A549 (cell line): ENCODE measurements around the gene H2BK1. TPM values are rescaled to one million over a fixed set of nuclear protein-coding genes. Genes with fewer than 3 reads are reported as not detected.

ENCODE experiments used
- ATAC-seq, 2 experiments: fragments of 200-7000 bp in 1 of 2; fragments of >200 bp in 1 of 2; cut with Nextera tagmentation in 1 of 2; cut with Tn5 transposase in 1 of 2; 3 replicates each; pipeline versions ENCODE4 v1.8.0 to v1.9.1; 2018 to 2020; ENCODE audit warnings: mild to moderate bottlenecking in 1 of 2, moderate library complexity in 1 of 2
- CTCF ChIA-PET: fragments of 300-600 bp; sonication (Branson Sonifier 250); formaldehyde crosslinking; extraction: SDS; loops from one replicate; lab custom pipeline; 2021; ENCODE audit warnings: antibody characterized with exemption, inconsistent platforms; lab: Yijun Ruan, JAX
- POLR2A ChIA-PET: fragments of 350-600 bp; formaldehyde crosslinking; extraction: SDS; loops from one replicate; lab custom pipeline; 2021; ENCODE audit warnings: antibody characterized with exemption, inconsistent platforms; lab: Yijun Ruan, JAX
- DNase-seq, 2 experiments: peaks; one replicate each; pipeline versions ENCODE4 v3.0.0 to v3.0.0-alpha.2; 2011 to 2016; ENCODE audit warnings: low read depth in 1 of 2, low spot score in 1 of 2
- FAIRE-seq: peaks from 2 replicates; lab custom pipeline; 2011; peaks lifted over from hg19 to GRCh38; lab: Jason Lieb, UNC
- H3K27ac ChIP-seq, 2 experiments: fragments of >200 bp; sonication (Bioruptor Twin); formaldehyde crosslinking; 3 replicates each; pipeline ENCODE4 v1.5.1; 2016 to 2017
- H3K4me1 ChIP-seq: fragments of >200 bp; sonication (Bioruptor Twin); formaldehyde crosslinking; 3 replicates; pipeline ENCODE4 v1.6.1; 2016
- H3K4me2 ChIP-seq: fragments of >200 bp; sonication (Bioruptor Twin); formaldehyde crosslinking; 3 replicates; pipeline ENCODE4 v1.6.1; 2016
- H3K4me3 ChIP-seq: fragments of >200 bp; sonication (Bioruptor Twin); formaldehyde crosslinking; 3 replicates; pipeline ENCODE4 v1.5.1; 2016
- H3K9me3 ChIP-seq: fragments of >200 bp; sonication (Bioruptor Twin); formaldehyde crosslinking; 3 replicates; pipeline ENCODE4 v1.6.1; 2016
- BCL3 ChIP-seq: fragments of >200 bp; sonication (Bioruptor Twin); formaldehyde crosslinking; IDR thresholded peaks from 3 replicates; pipeline ENCODE4 v1.6.1; 2016
- CEBPB ChIP-seq, 2 experiments: fragments of >200 bp in 1 of 2; sonication (Bioruptor Twin) in 1 of 2; formaldehyde crosslinking in 1 of 2; IDR thresholded peaks; 2 replicates each; pipeline ENCODE4 v1.6.1; 2012 to 2016
- EHF ChIP-seq: fragments of 250-450 bp; sonication (Bioruptor Pico); IDR thresholded peaks from 2 replicates; pipeline ENCODE4 v1.5.0; 2020; ENCODE audit warnings: mild to moderate bottlenecking
- ELK1 ChIP-seq: fragments of 150-350 bp; IDR thresholded peaks from 2 replicates; pipeline ENCODE4 v1.6.1; 2014; ENCODE audit warnings: low read depth, mild to moderate bottlenecking, low read length
- HOXB13 ChIP-seq: fragments of 250-450 bp; sonication (Bioruptor Pico); IDR thresholded peaks from 2 replicates; pipeline ENCODE4 v1.5.0; 2020; ENCODE audit warnings: low read depth, mild to moderate bottlenecking, moderate library complexity
- JUN ChIP-seq, 2 experiments: fragments of >200 bp; sonication (Bioruptor Twin); formaldehyde crosslinking; IDR thresholded peaks; 2 replicates in 1 of 2; 3 replicates in 1 of 2; pipeline ENCODE4 v1.6.1; 2016 to 2017
- JUNB ChIP-seq: fragments of >200 bp; sonication (Bioruptor Twin); formaldehyde crosslinking; IDR thresholded peaks from 2 replicates; pipeline ENCODE4 v1.6.1; 2016
- KDM5A ChIP-seq: fragments of 200-600 bp; sonication (generic); IDR thresholded peaks from 2 replicates; pipeline ENCODE4 v1.6.1; 2016; ENCODE audit warnings: antibody characterized with exemption, mild to moderate bottlenecking
- NFE2L2 ChIP-seq: fragments of 150-350 bp; conservative IDR thresholded peaks from 2 replicates; pipeline ENCODE4 v1.6.1; 2014; ENCODE audit warnings: low read length
- POLR2A ChIP-seq: IDR thresholded peaks from 2 replicates; pipeline ENCODE4 v1.6.1; 2012; ENCODE audit warnings: mild to moderate bottlenecking, low read length
- RCOR1 ChIP-seq: fragments of 150-350 bp; IDR thresholded peaks from 2 replicates; pipeline ENCODE4 v1.6.1; 2014; ENCODE audit warnings: antibody characterized with exemption, low read length, low read depth
- RNF2 ChIP-seq: fragments of 200-600 bp; sonication (generic); IDR thresholded peaks from 2 replicates; pipeline ENCODE4 v1.6.1; 2016; ENCODE audit warnings: low read depth, mild to moderate bottlenecking, antibody characterized with exemption, moderate library complexity, borderline replicate concordance
- SMC3 ChIP-seq: fragments of >200 bp; sonication (Bioruptor Twin); formaldehyde crosslinking; IDR thresholded peaks from 3 replicates; pipeline ENCODE4 v1.6.1; 2018; ENCODE audit warnings: inconsistent platforms
- WGBS: methylation state at CpG from one replicate; pipeline ENCODE4 v1.1.6; 2017; ENCODE audit errors: missing lambda C conversion rate; 5-methylcytosine and 5-hydroxymethylcytosine counted together
- polyA plus RNA-seq, 4 experiments: library from polyadenylated mRNA; depleted of rRNA in 3 of 4; stranded (reverse); fragments of >200 nt; fragmentation: RNase III in 1 of 4; extraction: RNeasy Plus Mini Kit Qiagen cat#74134 plus additional on column Dnase treatment in 1 of 4; gene quantifications; 2 replicates in 3 of 4; 3 replicates in 1 of 4; pipeline ENCODE4 v1.2.3, GENCODE V29; 2011 to 2017
- TF ChIP-seq, protein P1 (sequence below): fragments of >200 bp; sonication (Bioruptor Twin); formaldehyde crosslinking; IDR thresholded peaks from 3 replicates; pipeline ENCODE4 v1.5.1; 2016
- TF ChIP-seq, protein P2 (sequence below): IDR thresholded peaks from 2 replicates; pipeline ENCODE4 v1.6.1; 2012

Gene H2BK1
- polyA plus RNA-seq, 2 of the 4 experiments (the other 2 are of a cell fraction) = not detected

- H3K27ac ChIP-seq = peak overlapping the region in 1 of 2 experiments; percentile 94; a peak in 3 of 6 replicates
- CTCF ChIA-PET = interaction anchor here (0.7 to 1.8 kb wide), 6 partner anchors 8 to 139 kb away, joined by 3 to 6 read pairs (median 4); no protein-coding TSS in a partner anchor
- no peak for TF ChIP-seq KDM5A
- no peak for TF ChIP-seq NFE2L2
- no peak for TF ChIP-seq ELK1
- TF ChIP-seq, protein P1, sequence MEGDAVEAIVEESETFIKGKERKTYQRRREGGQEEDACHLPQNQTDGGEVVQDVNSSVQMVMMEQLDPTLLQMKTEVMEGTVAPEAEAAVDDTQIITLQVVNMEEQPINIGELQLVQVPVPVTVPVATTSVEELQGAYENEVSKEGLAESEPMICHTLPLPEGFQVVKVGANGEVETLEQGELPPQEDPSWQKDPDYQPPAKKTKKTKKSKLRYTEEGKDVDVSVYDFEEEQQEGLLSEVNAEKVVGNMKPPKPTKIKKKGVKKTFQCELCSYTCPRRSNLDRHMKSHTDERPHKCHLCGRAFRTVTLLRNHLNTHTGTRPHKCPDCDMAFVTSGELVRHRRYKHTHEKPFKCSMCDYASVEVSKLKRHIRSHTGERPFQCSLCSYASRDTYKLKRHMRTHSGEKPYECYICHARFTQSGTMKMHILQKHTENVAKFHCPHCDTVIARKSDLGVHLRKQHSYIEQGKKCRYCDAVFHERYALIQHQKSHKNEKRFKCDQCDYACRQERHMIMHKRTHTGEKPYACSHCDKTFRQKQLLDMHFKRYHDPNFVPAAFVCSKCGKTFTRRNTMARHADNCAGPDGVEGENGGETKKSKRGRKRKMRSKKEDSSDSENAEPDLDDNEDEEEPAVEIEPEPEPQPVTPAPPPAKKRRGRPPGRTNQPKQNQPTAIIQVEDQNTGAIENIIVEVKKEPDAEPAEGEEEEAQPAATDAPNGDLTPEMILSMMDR = no peak
- TF ChIP-seq CEBPB (IDR thresholded peaks at IDR 0.05) = no peak
- TF ChIP-seq RCOR1 = no peak
- H3K4me2 ChIP-seq = peak overlapping the region; percentile 88
- no peak for ATAC-seq
- no peak for FAIRE-seq
- no peak overlapping the region for H3K4me3 ChIP-seq
- no peaks in the 10 kb centered on the region for H3K9me3 ChIP-seq
- WGBS = 85% methylated on average over 7 of the region's 7 CpGs
- POLR2A ChIA-PET = interaction anchor here (0.6 kb wide), 1 partner anchor 37 kb away, joined by 3 read pairs; no protein-coding TSS in a partner anchor
- DNase-seq = no peak
- peaks cover 49% of the 10 kb centered on the region for H3K4me1 ChIP-seq
These were observed 40.2 kb upstream of the H2BK1 start for GRCh38 chr7:151250181-151251132.

DNA sequence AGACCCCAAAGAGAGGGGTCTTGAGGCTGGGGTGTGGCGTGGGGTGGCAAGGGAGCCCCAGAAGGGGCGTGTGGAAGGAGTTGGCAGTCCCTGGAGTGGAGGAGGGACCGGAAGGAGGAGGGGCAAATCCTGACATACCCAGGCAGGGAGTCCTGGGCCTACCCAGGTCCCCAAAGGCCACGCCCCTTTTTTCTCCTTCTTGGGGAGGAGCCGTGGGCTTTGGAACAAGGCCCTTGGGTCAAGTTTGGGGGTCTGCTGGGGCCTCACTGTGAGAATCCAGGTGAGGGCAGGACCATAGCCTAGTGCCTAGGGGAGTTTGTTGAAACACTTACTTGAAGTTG, 39.4 kb upstream of the H2BK1 start:
- H3K4me2 ChIP-seq = peak overlapping the region; percentile 97
- no peak overlapping the region for H3K4me3 ChIP-seq
- DNase-seq (peak; percentile 60), FAIRE-seq (no peak), ATAC-seq (0 out of 6 replicates have a peak, but pooled peaks of 1 of the 2 experiments have one; percentile 4)
- no peaks in the 10 kb centered on the region for H3K9me3 ChIP-seq
- WGBS = 34% methylated on average over 5 of the region's 5 CpGs
- H3K27ac ChIP-seq = peak overlapping the region; percentile 82 to 94; a peak in 5 of 6 replicates
- ChIA-PET CTCF (interaction anchor here (1.8 kb wide), 1 partner anchor 53 kb away, joined by 6 read pairs; no protein-coding TSS in a partner anchor), POLR2A (no interaction called here)
- H3K4me1 ChIP-seq = peaks cover 57% of the 10 kb centered on the region
- no peak for TF ChIP-seq JUNB

DNA sequence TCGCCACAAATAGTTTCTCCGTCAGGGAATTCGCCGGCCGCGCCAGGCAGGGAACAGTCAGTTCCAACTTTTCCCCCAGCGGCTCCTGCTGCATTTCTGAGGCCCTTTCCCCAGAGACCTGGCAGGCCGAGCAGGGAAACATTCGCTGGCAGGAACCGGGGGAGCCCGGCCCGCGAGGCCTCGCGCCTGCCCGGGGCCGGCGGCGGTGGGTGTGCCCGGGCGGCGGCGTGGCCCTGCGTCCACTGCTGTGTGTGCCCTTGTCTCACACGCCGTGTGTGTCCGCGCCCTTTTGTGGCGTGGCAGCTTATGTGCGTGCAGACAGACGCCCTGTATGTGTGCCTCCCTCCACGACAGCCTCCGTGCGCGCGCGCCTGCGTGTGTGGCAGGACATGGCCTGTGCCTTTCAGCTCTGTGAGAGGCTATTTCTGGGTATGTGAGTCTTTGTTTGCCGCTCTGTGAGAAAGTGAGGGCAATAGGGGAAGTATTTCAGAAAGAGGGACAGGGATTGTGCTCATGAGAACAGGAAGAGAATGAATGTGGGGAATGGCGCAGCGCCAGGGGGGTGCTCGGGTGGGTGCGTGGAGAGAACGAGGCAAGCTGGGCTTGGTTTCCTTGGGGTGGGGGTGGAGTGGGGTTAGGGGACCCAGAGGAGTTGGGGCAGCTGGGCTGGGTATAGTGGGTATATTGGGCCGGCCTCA, 38.9 kb upstream of the H2BK1 start:
- Histone ChIP-seq H3K9me3 (no peaks in the 10 kb centered on the region), H3K4me2 (peak overlapping the region; percentile 97), H3K4me3 (peak overlapping the region; percentile 70), H3K4me1 (peaks cover 60% of the 10 kb centered on the region)
- ChIA-PET CTCF (interaction anchor here (1.8 kb wide), 1 partner anchor 53 kb away, joined by 6 read pairs; no protein-coding TSS in a partner anchor), POLR2A (no interaction called here)
- ATAC-seq = peak; percentile 24 to 25
- WGBS = 27% methylated on average over 27 of the region's 45 CpGs
- TF ChIP-seq, protein P2, sequence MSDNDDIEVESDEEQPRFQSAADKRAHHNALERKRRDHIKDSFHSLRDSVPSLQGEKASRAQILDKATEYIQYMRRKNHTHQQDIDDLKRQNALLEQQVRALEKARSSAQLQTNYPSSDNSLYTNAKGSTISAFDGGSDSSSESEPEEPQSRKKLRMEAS = peak; percentile 78; the same call in 1 of the 2 replicates
- TF ChIP-seq HOXB13 (no peak), POLR2A (peak; percentile 49), RNF2 (0 out of 2 replicates have a peak, but pooled peaks have one; percentile 12)
- TF ChIP-seq, all 56 proteins: peak for 3
- peak overlapping the region; percentile 82 to 94 for H3K27ac ChIP-seq
- peak; percentile 60 to 70 for DNase-seq
- no peak for FAIRE-seq

DNA sequence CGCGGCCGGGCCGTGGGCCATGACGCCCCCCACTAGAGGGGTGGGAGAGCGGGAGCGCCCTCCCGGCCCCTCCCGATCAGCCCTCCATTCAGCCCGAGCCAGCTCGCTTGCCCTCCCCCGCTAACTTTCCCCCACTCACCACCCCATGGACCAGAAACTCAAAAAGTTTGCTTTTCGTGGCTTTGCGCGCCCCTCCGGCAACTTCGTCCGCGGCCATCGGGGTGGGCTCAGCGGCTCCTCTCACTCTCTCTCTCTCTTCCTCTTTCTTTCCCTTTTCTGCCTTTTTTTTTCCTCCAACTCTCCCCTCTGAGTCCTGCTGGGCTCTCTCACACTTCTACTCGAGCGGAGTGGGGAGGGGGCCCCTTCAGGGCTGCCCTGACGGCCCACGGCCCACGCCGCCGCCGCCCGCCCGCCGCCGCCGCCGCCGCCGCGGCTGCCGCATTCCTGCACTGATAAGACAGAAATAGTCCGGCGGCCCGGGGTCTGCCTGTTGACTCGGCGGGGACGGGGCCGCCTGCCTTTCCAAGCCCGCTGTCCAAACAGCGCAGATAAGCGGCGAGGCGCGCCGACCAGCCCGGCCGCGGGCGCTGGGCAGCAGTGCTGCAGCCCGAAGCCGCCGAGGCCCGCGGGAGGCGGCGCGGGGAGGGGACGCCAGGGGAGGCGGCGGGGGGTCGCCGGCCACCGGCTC, 38.2 kb upstream of the H2BK1 start, which contains the start of gene SMARCD3:
TSS of gene SMARCD3 (minus strand) at position 349 of the 688 bp plus-strand sequence. CDS start at position 217, 132 bp downstream.
- Histone ChIP-seq H3K27ac (peak within 1 kb of the TSS; percentile 82 to 94), H3K4me3 (peak within 1 kb of the TSS; percentile 70), H3K9me3 (no peaks in the 10 kb centered on the region), H3K4me1 (peaks cover 60% of the 10 kb centered on the region), H3K4me2 (peak within 1 kb of the TSS; percentile 97)
- DNase-seq (peak; percentile 36 to 51), FAIRE-seq (no peak), ATAC-seq (peak; percentile 2 to 14; a peak in 3 of 6 replicates)
- POLR2A ChIA-PET = no interaction called here
- CTCF ChIA-PET = interaction anchor here (1.2 to 3.1 kb wide), 5 partner anchors 42 to 125 kb away, joined by 3 to 21 read pairs (median 7); no protein-coding TSS in a partner anchor
- under 1% methylated on average over 25 of the region's 71 CpGs for WGBS
- no peak for TF ChIP-seq SMC3
- TF ChIP-seq BCL3 = 0 out of 3 replicates have a peak, but pooled peaks have one; percentile 41
- no peak for TF ChIP-seq EHF (CRISPR knock-in tag)
- TF ChIP-seq JUN (IDR thresholded peaks at IDR 0.05) = peak; percentile 14 to 29; a peak in 1 of 5 replicates
- TF ChIP-seq NFE2L2 = no peak
- TF ChIP-seq, all 56 proteins: peak for 2
